Mesenchymal stem cell (in vitro differentiated cells and primary cell): ENCODE results near the gene EPB41.

ENCODE experiments used
- DNase-seq: peaks from one replicate; pipeline ENCODE4 v3.0.0-alpha.2; 2013
- H2AFZ ChIP-seq: one replicate; pipeline ENCODE4 v1.6.1; 2013; ENCODE audit warnings: low read depth, mild to moderate bottlenecking, control low read depth, inconsistent platforms, low read length, moderate library complexity
- H2AK5ac ChIP-seq: 2 replicates; pipeline ENCODE4 v1.6.1; 2013; ENCODE audit warnings: low read length, moderate library complexity, mild to moderate bottlenecking, inconsistent platforms; ENCODE audit not compliant: severe bottlenecking
- H2BK120ac ChIP-seq: one replicate; pipeline ENCODE4 v1.6.1; 2013; ENCODE audit warnings: low read depth, mild to moderate bottlenecking, inconsistent platforms, low read length, moderate library complexity
- H2BK12ac ChIP-seq, 2 experiments: one replicate each; pipeline ENCODE4 v1.6.1; 2013; ENCODE audit warnings: inconsistent platforms in 2 of 2, low read length in 2 of 2, mild to moderate bottlenecking in 2 of 2, moderate library complexity in 2 of 2, control low read depth in 1 of 2
- H2BK15ac ChIP-seq: one replicate; pipeline ENCODE4 v1.6.1; 2013; ENCODE audit warnings: mild to moderate bottlenecking, low read depth, inconsistent platforms; ENCODE audit not compliant: poor library complexity, severe bottlenecking
- H2BK5ac ChIP-seq: 2 replicates; pipeline ENCODE4 v1.6.1; 2013; ENCODE audit warnings: low read depth, mild to moderate bottlenecking, low read length, control low read depth, inconsistent platforms; ENCODE audit not compliant: poor library complexity, severe bottlenecking
- H3K14ac ChIP-seq, 2 experiments: one replicate each; pipeline ENCODE4 v1.6.1; 2013; ENCODE audit warnings: inconsistent platforms in 2 of 2, low read length in 2 of 2, control low read depth in 1 of 2, mild to moderate bottlenecking in 1 of 2, moderate library complexity in 1 of 2
- H3K18ac ChIP-seq, 2 experiments: one replicate each; pipeline ENCODE4 v1.6.1; 2013; ENCODE audit warnings: inconsistent platforms in 2 of 2, low read length in 2 of 2, control low read depth in 1 of 2, low read depth in 1 of 2, mild to moderate bottlenecking in 1 of 2
- H3K23ac ChIP-seq, 2 experiments: one replicate each; pipeline ENCODE4 v1.6.1; 2013; ENCODE audit warnings: inconsistent platforms in 2 of 2, low read length in 2 of 2, mild to moderate bottlenecking in 2 of 2, moderate library complexity in 2 of 2, control low read depth in 1 of 2
- H3K27ac ChIP-seq: 2 replicates; pipeline ENCODE4 v1.5.1; 2013; ENCODE audit warnings: mild to moderate bottlenecking, moderate library complexity, low read length, control low read depth, inconsistent platforms; ENCODE audit not compliant: poor library complexity, severe bottlenecking
- H3K27me3 ChIP-seq, 2 experiments: 2 replicates each; pipeline versions ENCODE4 v1.6.1 to v1.7.0; 2013; ENCODE audit warnings: low read length in 2 of 2, mild to moderate bottlenecking in 2 of 2, moderate library complexity in 2 of 2, control low read depth in 1 of 2, inconsistent platforms in 1 of 2; ENCODE audit not compliant: control insufficient read depth in 1 of 2, insufficient read depth in 1 of 2
- H3K36me3 ChIP-seq, 2 experiments: 2 replicates each; pipeline versions ENCODE4 v1.6.1 to v1.7.0; 2013; ENCODE audit warnings: low read length in 2 of 2, control low read depth in 1 of 2, inconsistent platforms in 1 of 2, low read depth in 1 of 2, mild to moderate bottlenecking in 1 of 2; ENCODE audit not compliant: insufficient read depth in 2 of 2, control insufficient read depth in 1 of 2
- H3K4ac ChIP-seq, 2 experiments: one replicate each; pipeline ENCODE4 v1.6.1; 2013; ENCODE audit warnings: inconsistent platforms in 2 of 2, low read length in 2 of 2, mild to moderate bottlenecking in 2 of 2, moderate library complexity in 2 of 2, control low read depth in 1 of 2, low read depth in 1 of 2
- H3K4me1 ChIP-seq: 2 replicates; pipeline ENCODE4 v1.6.1; 2013; ENCODE audit warnings: low read depth, low read length, control low read depth; ENCODE audit not compliant: control insufficient read depth, insufficient read depth
- H3K4me2 ChIP-seq: 2 replicates; pipeline ENCODE4 v1.6.1; 2013; ENCODE audit warnings: low read length, mild to moderate bottlenecking, inconsistent platforms; ENCODE audit not compliant: poor library complexity, severe bottlenecking
- H3K4me3 ChIP-seq, 2 experiments: 2 replicates each; pipeline versions ENCODE4 v1.5.1 to v1.7.0; 2013; ENCODE audit warnings: low read length in 2 of 2, mild to moderate bottlenecking in 2 of 2, control low read depth in 1 of 2, low read depth in 1 of 2; ENCODE audit not compliant: insufficient read depth in 1 of 2
- H3K79me1 ChIP-seq: replicated peaks from 2 replicates; pipeline ENCODE4 v1.6.1; 2013; ENCODE audit warnings: mild to moderate bottlenecking, control low read depth, low read length, inconsistent platforms; ENCODE audit not compliant: poor library complexity, severe bottlenecking
- H3K9ac ChIP-seq: 2 replicates; pipeline ENCODE4 v1.7.0; 2013; ENCODE audit warnings: mild to moderate bottlenecking, low read length, moderate library complexity
- H3K9me3 ChIP-seq: 2 replicates; pipeline ENCODE4 v1.7.0; 2013; ENCODE audit warnings: mild to moderate bottlenecking, low read length; ENCODE audit not compliant: control insufficient read depth
- H4K8ac ChIP-seq: one replicate; pipeline ENCODE4 v1.6.1; 2013; ENCODE audit warnings: inconsistent platforms, mild to moderate bottlenecking, low read length, moderate library complexity
- H4K91ac ChIP-seq: one replicate; pipeline ENCODE4 v1.6.1; 2013; ENCODE audit warnings: mild to moderate bottlenecking, low read length, inconsistent platforms
- WGBS: methylation state at CpG from one replicate; pipeline ENCODE4 v1.1.7; 2013; ENCODE audit warnings: mixed read lengths; 5-methylcytosine and 5-hydroxymethylcytosine counted together

The EPB41 gene

GRCh38 chr1:28917757-28918118 is 3.4 kb downstream of the EPB41 start:
- Histone ChIP-seq H3K18ac (no peak overlapping the region), H3K27me3 (no peaks in the 10 kb centered on the region), H3K4me1 (peaks cover 11% of the 10 kb centered on the region), H2AFZ (no peak overlapping the region), H2BK15ac (no peak overlapping the region), H2AK5ac (no peak overlapping the region), H3K79me1 (peaks cover 5% of the 10 kb centered on the region), H2BK5ac (no peak overlapping the region), H3K4me2 (no peak overlapping the region), H2BK12ac (no peak overlapping the region), H4K8ac (no peak overlapping the region), H2BK120ac (no peak overlapping the region), H3K4me3 (no peak overlapping the region), H3K27ac (no peak overlapping the region), H4K91ac (no peak overlapping the region), H3K14ac (no peak overlapping the region), H3K9me3 (no peaks in the 10 kb centered on the region), H3K36me3 (no peaks in the 10 kb centered on the region), H3K4ac (no peak overlapping the region), H3K23ac (no peak overlapping the region), H3K9ac (no peak overlapping the region)
- no peak for DNase-seq
- WGBS, result 88% methylated on average over 2 of the region's 2 CpGs

- no peak overlapping the region for H2AFZ ChIP-seq
- H2AK5ac ChIP-seq, result no peak overlapping the region
- no peak overlapping the region for H3K14ac ChIP-seq
- no peak overlapping the region for H3K4ac ChIP-seq
- no peak overlapping the region for H4K91ac ChIP-seq
- H3K27ac ChIP-seq, result no peak overlapping the region
- H3K4me1 ChIP-seq, result no peaks in the 10 kb centered on the region
- WGBS, result 100% methylated on average over 1 of the region's 3 CpGs
- H2BK12ac ChIP-seq, result no peak overlapping the region
- H4K8ac ChIP-seq, result no peak overlapping the region
- no peaks in the 10 kb centered on the region for H3K36me3 ChIP-seq
- no peak overlapping the region for H2BK5ac ChIP-seq
- H2BK15ac ChIP-seq, result no peak overlapping the region
- no peak overlapping the region for H3K23ac ChIP-seq
- no peak overlapping the region for H2BK120ac ChIP-seq
- no peak for DNase-seq
- H3K27me3 ChIP-seq, result no peaks in the 10 kb centered on the region
- no peak overlapping the region for H3K18ac ChIP-seq
- peaks cover 5% of the 10 kb centered on the region for H3K79me1 ChIP-seq
- H3K4me3 ChIP-seq, result no peak overlapping the region
- no peak overlapping the region for H3K4me2 ChIP-seq
- no peaks in the 10 kb centered on the region for H3K9me3 ChIP-seq
- no peak overlapping the region for H3K9ac ChIP-seq
Measured at GRCh38 chr1:28921286-28921869, 7.0 kb downstream of the EPB41 start.

GRCh38 chr1:28925350-28925891 is 11.1 kb downstream of the EPB41 start:
- Histone ChIP-seq H3K4ac (no peak overlapping the region), H3K14ac (no peak overlapping the region), H2BK15ac (no peak overlapping the region), H3K4me1 (no peaks in the 10 kb centered on the region), H3K4me3 (no peak overlapping the region), H2AK5ac (no peak overlapping the region), H3K23ac (no peak overlapping the region), H4K91ac (no peak overlapping the region), H3K36me3 (no peaks in the 10 kb centered on the region), H2AFZ (no peak overlapping the region), H3K27me3 (no peaks in the 10 kb centered on the region), H2BK120ac (no peak overlapping the region), H4K8ac (no peak overlapping the region), H2BK5ac (no peak overlapping the region), H3K4me2 (no peak overlapping the region), H3K9me3 (no peaks in the 10 kb centered on the region), H3K27ac (no peak overlapping the region), H3K9ac (no peak overlapping the region), H2BK12ac (no peak overlapping the region), H3K18ac (no peak overlapping the region), H3K79me1 (peaks cover 3% of the 10 kb centered on the region)
- no peak for DNase-seq
- 96% methylated on average over 4 of the region's 4 CpGs for WGBS

GRCh38 chr1:28926629-28927265 is 12.4 kb downstream of the EPB41 start:
- Histone ChIP-seq H3K4me3 (no peak overlapping the region), H4K91ac (no peak overlapping the region), H2BK12ac (no peak overlapping the region), H3K4me2 (no peak overlapping the region), H3K4ac (no peak overlapping the region), H2BK15ac (no peak overlapping the region), H3K23ac (no peak overlapping the region), H2BK5ac (no peak overlapping the region), H3K9me3 (no peaks in the 10 kb centered on the region), H3K14ac (no peak overlapping the region), H4K8ac (no peak overlapping the region), H3K9ac (no peak overlapping the region), H3K18ac (peak overlapping the region in 1 of 2 experiments; percentile 19), H3K36me3 (no peaks in the 10 kb centered on the region), H2BK120ac (no peak overlapping the region), H3K27ac (no peak overlapping the region), H3K27me3 (no peaks in the 10 kb centered on the region), H3K4me1 (no peaks in the 10 kb centered on the region), H2AFZ (no peak overlapping the region), H3K79me1 (peaks cover 1% of the 10 kb centered on the region), H2AK5ac (no peak overlapping the region)
- WGBS, result 78% methylated on average over 2 of the region's 2 CpGs
- no peak for DNase-seq
